ENCODE data around the gene SLC22A5. TPM values are rescaled to one million over a fixed set of nuclear protein-coding genes. Genes with fewer than 3 reads are reported as not detected.
"Not testable (repeated sequence)": the region's sequence is repeated elsewhere in the genome, so short reads cannot be mapped to it uniquely, and the experiment has no call there.

Gene SLC22A5
- total RNA-seq, 2 donors from 2014 or later = 3.5 to 6.4 TPM

GRCh38 chr5:132405646-132406045, 36.1 kb downstream of the SLC22A5 start:
- peaks cover 11% of the 10 kb centered on the region for H3K36me3 Mint-ChIP-seq
- ATAC-seq = no peak

GRCh38 chr5:132406144-132406783, 36.8 kb downstream of the SLC22A5 start:
- peaks cover 27 to 53% of the 10 kb centered on the region in 2 donors for H3K4me1 Mint-ChIP-seq (ENCODE audit: low read depth in 2 of 2)
- H3K36me3 Mint-ChIP-seq = peaks cover 6% of the 10 kb centered on the region
- no peak overlapping the region for H3K4me3 Mint-ChIP-seq
- H3K27me3 Mint-ChIP-seq = no peaks in the 10 kb centered on the region
- ATAC-seq (no peak), DNase-seq (ENCODE audit: low spot score) (no peak)
- H3K9me3 Mint-ChIP-seq = no peaks in the 10 kb centered on the region
- peak overlapping the region; percentile 80 to 99 for H3K27ac Mint-ChIP-seq

More at GRCh38 chr5:132405646-132406045, 36.1 kb downstream of the SLC22A5 start:
- Mint-ChIP-seq H3K9me3 (no peaks in the 10 kb centered on the region), H3K4me1 (ENCODE audit: low read depth in 2 of 2) (peaks cover 30 to 58% of the 10 kb centered on the region in 2 donors), H3K4me3 (no peak overlapping the region), H3K27me3 (no peaks in the 10 kb centered on the region), H3K27ac (peak overlapping the region; percentile 19 to 27)
- no peak for DNase-seq (ENCODE audit: low spot score)

- no peaks in the 10 kb centered on the region for H3K9me3 Mint-ChIP-seq
- ATAC-seq (no peak), DNase-seq (ENCODE audit: low spot score) (no peak)
- no peaks in the 10 kb centered on the region for H3K27me3 Mint-ChIP-seq
- peak overlapping the region; percentile 36 for H3K4me3 Mint-ChIP-seq
- H3K36me3 Mint-ChIP-seq = peaks cover 6% of the 10 kb centered on the region
- peak overlapping the region; percentile 94 to 99 for H3K27ac Mint-ChIP-seq
- peaks cover 40 to 56% of the 10 kb centered on the region in 2 donors for H3K4me1 Mint-ChIP-seq (ENCODE audit: low read depth in 2 of 2)
Observed at GRCh38 chr5:132407970-132408369, 38.5 kb downstream of the SLC22A5 start.

GRCh38 chr5:132408456-132408855, 38.9 kb downstream of the SLC22A5 start:
- Mint-ChIP-seq H3K9me3 (no peaks in the 10 kb centered on the region), H3K27me3 (no peaks in the 10 kb centered on the region), H3K27ac (peak overlapping the region; percentile 94 to 99), H3K36me3 (peaks cover 6% of the 10 kb centered on the region), H3K4me3 (peak overlapping the region; percentile 36), H3K4me1 (ENCODE audit: low read depth in 2 of 2) (peaks cover 44 to 61% of the 10 kb centered on the region in 2 donors)
- DNase-seq (ENCODE audit: low spot score) (no peak), ATAC-seq (no peak)

- H3K27me3 Mint-ChIP-seq = no peaks in the 10 kb centered on the region
- H3K4me1 Mint-ChIP-seq (ENCODE audit: low read depth in 2 of 2) = peaks cover 48 to 66% of the 10 kb centered on the region in 2 donors
- DNase-seq (ENCODE audit: low spot score) (no peak), ATAC-seq (no peak)
- H3K4me3 Mint-ChIP-seq = peak overlapping the region; percentile 96
- peak overlapping the region; percentile 94 to 99 for H3K27ac Mint-ChIP-seq
- no peaks in the 10 kb centered on the region for H3K9me3 Mint-ChIP-seq
- peaks cover 6% of the 10 kb centered on the region for H3K36me3 Mint-ChIP-seq
Observed at GRCh38 chr5:132408965-132409364, 39.5 kb downstream of the SLC22A5 start.

GRCh38 chr5:132410451-132411303, 41.2 kb downstream of the SLC22A5 start:
- Mint-ChIP-seq H3K4me3 (peak overlapping the region; percentile 96), H3K36me3 (peaks cover 10% of the 10 kb centered on the region), H3K27me3 (no peaks in the 10 kb centered on the region), H3K4me1 (ENCODE audit: low read depth in 2 of 2) (peaks cover 57 to 77% of the 10 kb centered on the region in 2 donors), H3K27ac (peak overlapping the region; percentile 99 to 100), H3K9me3 (no peaks in the 10 kb centered on the region)
- ATAC-seq = peak; percentile 92 to 93
- peak; percentile 93 for DNase-seq (ENCODE audit: low spot score)

- DNase-seq (ENCODE audit: low spot score) (no peak), ATAC-seq (peak; percentile 1 to 35)
- Mint-ChIP-seq H3K27me3 (no peaks in the 10 kb centered on the region), H3K36me3 (peaks cover 10% of the 10 kb centered on the region), H3K27ac (peak overlapping the region; percentile 99 to 100), H3K9me3 (no peaks in the 10 kb centered on the region), H3K4me3 (peak overlapping the region; percentile 96), H3K4me1 (ENCODE audit: low read depth in 2 of 2) (peaks cover 60 to 79% of the 10 kb centered on the region in 2 donors)
Observed at GRCh38 chr5:132411304-132412013, 41.9 kb downstream of the SLC22A5 start.

- Mint-ChIP-seq H3K36me3 (peaks cover 9% of the 10 kb centered on the region), H3K27ac (peak overlapping the region; percentile 99 to 100), H3K4me1 (ENCODE audit: low read depth in 2 of 2) (peaks cover 67 to 77% of the 10 kb centered on the region in 2 donors), H3K27me3 (no peaks in the 10 kb centered on the region), H3K4me3 (peak overlapping the region; percentile 96), H3K9me3 (no peaks in the 10 kb centered on the region)
- DNase-seq (ENCODE audit: low spot score) (no peak), ATAC-seq (no peak)
Observed at GRCh38 chr5:132413567-132413966, 44.1 kb downstream of the SLC22A5 start.

- Mint-ChIP-seq H3K4me1 (ENCODE audit: low read depth in 2 of 2) (peaks cover 71 to 79% of the 10 kb centered on the region in 2 donors), H3K27me3 (no peaks in the 10 kb centered on the region), H3K4me3 (peak overlapping the region; percentile 96), H3K36me3 (peaks cover 13% of the 10 kb centered on the region), H3K9me3 (no peaks in the 10 kb centered on the region), H3K27ac (peak overlapping the region; percentile 99 to 100)
- no peak for ATAC-seq
- no peak for DNase-seq (ENCODE audit: low spot score)
Observed at GRCh38 chr5:132414634-132415378, 45.3 kb downstream of the SLC22A5 start.

GRCh38 chr5:132415516-132415915, 46.0 kb downstream of the SLC22A5 start:
- not testable (repeated sequence) for DNase-seq (ENCODE audit: low spot score); ATAC-seq; H3K9me3 Mint-ChIP-seq; H3K27me3 Mint-ChIP-seq
- peak overlapping the region; percentile 99 to 100 for H3K27ac Mint-ChIP-seq
- H3K4me1 Mint-ChIP-seq (ENCODE audit: low read depth in 2 of 2) = peaks cover 78 to 86% of the 10 kb centered on the region in 2 donors
- peak overlapping the region; percentile 96 for H3K4me3 Mint-ChIP-seq
- peaks cover 13% of the 10 kb centered on the region for H3K36me3 Mint-ChIP-seq

- peak overlapping the region; percentile 49 for H3K4me3 Mint-ChIP-seq
- H3K27me3 Mint-ChIP-seq = no peaks in the 10 kb centered on the region
- no peaks in the 10 kb centered on the region for H3K9me3 Mint-ChIP-seq
- peaks cover 85 to 92% of the 10 kb centered on the region in 2 donors for H3K4me1 Mint-ChIP-seq (ENCODE audit: low read depth in 2 of 2)
- H3K27ac Mint-ChIP-seq = peak overlapping the region; percentile 99 to 100
- ATAC-seq (no peak), DNase-seq (ENCODE audit: low spot score) (no peak)
- peaks cover 15% of the 10 kb centered on the region for H3K36me3 Mint-ChIP-seq
Observed at GRCh38 chr5:132416306-132417009, 46.9 kb downstream of the SLC22A5 start.

- no peak for DNase-seq (ENCODE audit: low spot score)
- no peak for ATAC-seq
- peak overlapping the region; percentile 63 for H3K4me3 Mint-ChIP-seq
- no peaks in the 10 kb centered on the region for H3K27me3 Mint-ChIP-seq
- no peaks in the 10 kb centered on the region for H3K9me3 Mint-ChIP-seq
- peaks cover 83 to 91% of the 10 kb centered on the region in 2 donors for H3K4me1 Mint-ChIP-seq (ENCODE audit: low read depth in 2 of 2)
- peaks cover 19% of the 10 kb centered on the region for H3K36me3 Mint-ChIP-seq
- peak overlapping the region; percentile 97 to 100 for H3K27ac Mint-ChIP-seq
Observed at GRCh38 chr5:132417010-132417439, 47.5 kb downstream of the SLC22A5 start.
